Duodenal mucosa (tissue), 2 donors: ENCODE results near the gene FBH1.
"Not testable (repeated sequence)": the region's sequence is repeated elsewhere in the genome, so short reads cannot be mapped to it uniquely, and the experiment has no call there.

ENCODE experiments used
- H3K27ac ChIP-seq: one replicate; pipeline ENCODE4 v1.7.0; 2013; ENCODE audit warnings: low read depth, low read length
- H3K27me3 ChIP-seq, 2 donors: one replicate each; pipeline ENCODE4 v1.7.0; 2013; ENCODE audit warnings: low read length in 2 of 2, control low read depth in 1 of 2; ENCODE audit not compliant: insufficient read depth in 2 of 2, control insufficient read depth in 1 of 2
- H3K36me3 ChIP-seq, 2 donors: one replicate each; pipeline ENCODE4 v1.7.0; 2013; ENCODE audit warnings: low read length in 2 of 2, control low read depth in 1 of 2; ENCODE audit not compliant: insufficient read depth in 2 of 2, control insufficient read depth in 1 of 2
- H3K4me1 ChIP-seq, 2 donors: one replicate each; pipeline ENCODE4 v1.7.0; 2013; ENCODE audit warnings: low read length in 2 of 2, control low read depth in 1 of 2; ENCODE audit not compliant: insufficient read depth in 2 of 2, control insufficient read depth in 1 of 2
- H3K4me3 ChIP-seq, 2 donors: one replicate each; pipeline ENCODE4 v1.7.0; 2013; ENCODE audit warnings: low read length in 2 of 2, low read depth in 1 of 2
- H3K9ac ChIP-seq, 2 donors: one replicate each; pipeline ENCODE4 v1.7.0; 2013; ENCODE audit warnings: low read length in 2 of 2, low read depth in 1 of 2
- H3K9me3 ChIP-seq, 2 donors: one replicate each; pipeline ENCODE4 v1.7.0; 2013; ENCODE audit warnings: low read length in 2 of 2, control low read depth in 1 of 2; ENCODE audit not compliant: control insufficient read depth in 1 of 2

FBH1 gene

DNA sequence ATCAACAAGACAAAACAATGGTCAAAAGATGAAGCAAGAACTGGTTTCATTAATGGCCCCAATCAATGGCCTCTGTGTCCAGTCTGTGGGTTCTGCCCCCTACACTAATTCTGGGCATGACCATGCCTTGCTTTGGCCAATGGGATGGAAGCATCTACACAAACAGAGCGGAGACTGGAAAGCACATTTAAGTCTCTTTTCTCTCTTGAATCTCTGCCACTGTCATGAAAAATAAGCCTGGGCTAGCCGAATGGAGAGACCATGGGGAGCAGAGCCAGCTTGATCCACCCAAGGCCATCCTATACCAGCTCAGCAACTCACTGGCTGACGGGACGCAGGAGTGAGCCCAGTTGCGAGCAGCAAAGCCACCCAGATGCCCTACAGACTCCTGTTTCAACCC, 31.2 kb upstream of the FBH1 start:
- Histone ChIP-seq H3K4me1 (no peaks in the 10 kb centered on the region), H3K9me3 (no peaks in the 10 kb centered on the region), H3K27me3 (no peaks in the 10 kb centered on the region), H3K27ac (no peak overlapping the region), H3K4me3 (no peak overlapping the region), H3K9ac (no peak overlapping the region), H3K36me3 (peaks cover 0 to 3% of the 10 kb centered on the region in 2 donors)

DNA sequence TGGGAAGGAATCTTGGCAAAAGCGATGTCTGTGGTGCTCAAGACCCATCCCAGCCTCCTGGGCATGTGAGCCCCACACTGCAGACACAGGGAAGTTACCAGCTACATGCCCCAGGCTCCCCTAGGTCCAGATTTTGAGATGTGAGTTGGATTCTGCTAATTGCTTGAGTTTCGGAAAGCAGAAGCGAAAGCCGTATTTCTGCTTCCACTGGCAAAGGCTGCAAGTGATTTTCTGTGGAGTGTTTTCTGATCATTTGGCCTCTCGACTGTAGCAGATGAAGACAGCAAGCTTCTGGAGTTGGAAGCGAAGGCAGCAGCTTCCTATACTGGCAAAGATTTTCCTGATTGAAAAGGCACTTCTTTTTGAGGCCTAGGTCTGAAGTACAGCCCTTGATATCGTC, 30.0 kb upstream of the FBH1 start:
- no peak overlapping the region for H3K4me3 ChIP-seq
- H3K27me3 ChIP-seq = no peaks in the 10 kb centered on the region
- no peak overlapping the region for H3K9ac ChIP-seq
- no peak overlapping the region for H3K27ac ChIP-seq
- no peaks in the 10 kb centered on the region for H3K9me3 ChIP-seq
- peaks cover 0 to 3% of the 10 kb centered on the region in 2 donors for H3K36me3 ChIP-seq
- no peaks in the 10 kb centered on the region for H3K4me1 ChIP-seq

DNA sequence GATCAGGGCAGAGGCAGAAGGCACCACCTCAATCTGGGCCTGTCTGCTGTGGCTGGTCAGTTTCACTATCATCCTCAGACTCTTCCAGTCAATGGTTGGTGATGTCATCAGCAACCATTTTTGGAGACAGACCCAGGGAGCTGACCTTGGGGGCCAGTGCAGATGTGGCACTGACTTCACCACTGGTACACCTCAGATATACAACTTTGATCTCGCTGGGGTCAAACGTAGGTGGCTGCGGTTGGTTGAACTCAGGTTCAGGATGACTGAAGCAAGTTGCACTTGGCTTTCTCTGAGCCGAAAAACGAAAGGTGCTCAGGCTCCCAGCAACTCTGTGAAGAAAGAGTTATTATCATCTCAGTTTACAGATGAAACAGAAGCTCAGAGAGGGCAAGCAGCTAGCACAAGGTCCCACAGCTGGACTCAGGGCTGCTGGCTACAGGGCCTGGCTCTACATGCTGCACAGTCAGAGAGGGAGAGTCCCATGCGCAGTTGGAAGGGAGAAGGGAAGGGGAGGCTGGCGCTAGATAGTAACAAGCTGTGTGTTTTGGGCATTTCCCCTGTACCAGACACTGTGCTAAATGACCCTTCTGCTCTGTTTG, 27.6 kb upstream of the FBH1 start:
- Histone ChIP-seq H3K4me1 (no peaks in the 10 kb centered on the region), H3K9me3 (no peaks in the 10 kb centered on the region), H3K27ac (no peak overlapping the region), H3K27me3 (no peaks in the 10 kb centered on the region), H3K9ac (no peak overlapping the region), H3K4me3 (no peak overlapping the region), H3K36me3 (peaks cover 0 to 3% of the 10 kb centered on the region in 2 donors)

DNA sequence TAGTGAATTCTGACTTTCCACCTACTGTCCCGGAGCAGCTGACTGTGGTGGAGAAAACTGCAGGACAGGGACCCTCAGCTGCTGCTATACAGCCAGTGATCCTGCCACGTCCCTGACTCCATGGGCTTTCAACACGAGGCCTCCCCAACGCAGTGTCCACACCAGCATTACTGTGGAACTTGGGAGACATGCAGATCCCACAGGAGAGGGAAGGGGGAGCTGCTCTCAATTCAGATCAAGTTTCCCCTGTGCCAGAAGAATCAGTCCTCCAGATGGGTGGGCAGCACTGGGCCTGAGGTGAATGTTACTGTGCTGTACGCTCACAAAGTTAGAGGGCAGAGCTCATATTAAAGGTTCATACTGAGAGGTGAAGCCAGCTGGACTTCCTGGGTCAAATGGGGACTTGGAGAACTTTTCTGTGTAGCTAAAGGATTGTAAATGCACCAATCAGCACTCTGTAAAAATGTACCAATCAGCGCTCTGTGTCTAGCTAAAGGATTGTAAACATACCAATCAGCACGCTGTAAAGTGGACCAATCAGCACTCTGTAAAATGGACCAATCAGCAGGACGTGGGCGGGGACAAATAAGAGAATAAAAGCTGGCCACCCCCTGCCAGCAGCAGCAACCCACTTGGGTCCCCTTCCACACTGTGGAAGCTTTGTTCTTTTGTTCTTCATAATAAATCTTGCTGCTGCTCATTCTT, 26.9 kb upstream of the FBH1 start:
- H3K4me3 ChIP-seq, H3K4me1 ChIP-seq, H3K36me3 ChIP-seq, H3K9me3 ChIP-seq, H3K9ac ChIP-seq, H3K27ac ChIP-seq, H3K27me3 ChIP-seq: not testable (repeated sequence)

DNA sequence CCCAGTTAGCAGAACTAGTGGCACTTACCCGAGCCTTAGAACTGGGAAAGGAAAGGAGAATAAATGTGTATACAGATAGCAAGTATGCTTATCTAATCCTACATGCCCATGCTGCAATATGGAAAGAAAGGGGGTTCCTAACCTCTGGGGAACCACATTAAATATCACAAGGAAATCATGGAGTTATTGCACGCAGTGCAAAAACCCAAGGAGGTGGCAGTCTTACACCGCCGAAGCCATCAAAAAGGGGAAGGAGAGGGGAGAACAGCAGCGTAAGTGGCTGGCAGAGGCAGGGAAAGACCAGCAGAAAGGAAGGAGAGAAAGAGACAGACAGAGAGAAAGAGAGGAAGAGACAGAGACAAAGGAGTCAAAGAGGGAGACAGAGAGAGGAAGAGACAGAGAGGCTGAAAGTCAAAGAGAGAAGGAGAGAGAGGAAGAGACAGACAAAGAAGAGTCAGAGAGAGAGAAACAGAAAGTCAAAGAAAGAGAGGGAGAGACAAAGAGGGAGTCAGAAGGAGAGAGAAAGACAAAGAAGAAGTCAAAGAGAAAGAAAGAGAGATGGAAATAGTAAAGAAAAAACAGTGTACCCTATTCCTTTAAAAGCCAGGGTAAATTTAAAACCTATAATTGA, 23.5 kb upstream of the FBH1 start:
- not testable (repeated sequence) for H3K36me3 ChIP-seq, H3K27me3 ChIP-seq, H3K9ac ChIP-seq, H3K9me3 ChIP-seq, H3K4me1 ChIP-seq, H3K27ac ChIP-seq, H3K4me3 ChIP-seq

DNA sequence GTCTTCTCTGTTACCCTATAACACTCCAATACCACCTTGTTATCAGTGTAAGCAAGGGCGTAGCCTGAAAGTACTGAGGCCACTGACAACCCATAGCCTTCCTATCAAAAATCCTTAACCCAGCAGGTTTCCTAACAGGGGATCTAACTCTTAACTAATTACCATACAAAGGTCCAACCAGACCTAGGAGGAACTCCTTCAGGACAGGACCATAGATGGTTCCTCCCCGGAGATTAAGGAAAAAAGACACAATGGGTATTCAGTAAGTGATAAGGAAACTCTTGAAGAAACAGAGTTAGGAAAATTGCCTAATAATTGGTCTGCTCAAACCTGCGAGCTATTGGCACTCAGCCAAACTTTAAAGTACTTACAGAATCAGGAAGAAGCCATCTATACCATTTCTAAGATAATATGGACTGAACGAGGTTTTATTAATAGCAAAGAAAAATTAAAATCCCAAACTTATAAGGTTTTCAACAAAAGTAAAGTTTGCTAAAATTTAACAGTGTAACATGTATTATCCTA, 22.9 kb upstream of the FBH1 start:
- H3K27me3 ChIP-seq, H3K27ac ChIP-seq, H3K9ac ChIP-seq, H3K36me3 ChIP-seq, H3K4me1 ChIP-seq, H3K4me3 ChIP-seq, H3K9me3 ChIP-seq: not testable (repeated sequence)

DNA sequence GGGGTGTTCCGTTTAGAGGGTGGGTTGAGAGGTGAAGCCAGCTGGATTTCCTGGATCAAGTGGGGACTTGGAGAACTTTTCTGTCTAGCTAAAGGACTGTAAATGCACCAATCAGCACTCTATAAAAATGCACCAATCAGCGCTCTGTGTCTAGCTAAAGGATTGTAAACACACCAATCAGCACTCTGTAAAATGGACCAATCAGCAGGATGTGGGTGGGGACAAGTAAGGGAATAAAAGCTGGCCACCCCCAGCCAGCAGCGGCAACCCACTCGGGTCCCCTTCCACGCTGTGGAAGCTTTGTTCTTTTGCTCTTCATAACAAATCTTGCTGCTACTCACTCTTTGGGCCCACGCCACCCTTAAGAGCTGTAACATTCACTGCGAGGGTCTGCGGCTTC, 21.7 kb upstream of the FBH1 start:
- not testable (repeated sequence) for H3K27ac ChIP-seq, H3K9me3 ChIP-seq, H3K36me3 ChIP-seq, H3K9ac ChIP-seq, H3K27me3 ChIP-seq, H3K4me3 ChIP-seq, H3K4me1 ChIP-seq

DNA sequence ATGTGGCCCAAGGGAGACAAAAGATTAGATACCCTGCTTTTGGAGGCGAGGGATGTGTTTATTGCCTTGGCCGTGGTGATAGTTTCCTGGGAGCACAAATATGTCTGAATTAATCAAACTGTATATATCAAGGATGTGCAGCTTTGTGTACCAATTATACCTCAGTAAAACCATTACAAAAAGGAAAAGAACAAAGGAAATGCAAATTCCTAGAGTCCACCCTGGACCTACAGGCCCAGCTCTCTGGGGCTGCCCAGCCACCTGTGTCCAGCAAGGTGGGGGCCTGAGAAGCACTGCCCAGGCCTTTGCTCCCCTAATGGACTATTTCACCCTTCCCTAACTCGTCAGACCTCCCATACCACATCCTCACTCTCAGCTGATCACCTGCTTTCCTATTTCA, 20.9 kb upstream of the FBH1 start:
- no peaks in the 10 kb centered on the region for H3K4me1 ChIP-seq
- H3K27ac ChIP-seq = no peak overlapping the region
- no peak overlapping the region for H3K9ac ChIP-seq
- no peaks in the 10 kb centered on the region for H3K36me3 ChIP-seq
- no peaks in the 10 kb centered on the region for H3K27me3 ChIP-seq
- no peaks in the 10 kb centered on the region for H3K9me3 ChIP-seq
- no peak overlapping the region for H3K4me3 ChIP-seq

DNA sequence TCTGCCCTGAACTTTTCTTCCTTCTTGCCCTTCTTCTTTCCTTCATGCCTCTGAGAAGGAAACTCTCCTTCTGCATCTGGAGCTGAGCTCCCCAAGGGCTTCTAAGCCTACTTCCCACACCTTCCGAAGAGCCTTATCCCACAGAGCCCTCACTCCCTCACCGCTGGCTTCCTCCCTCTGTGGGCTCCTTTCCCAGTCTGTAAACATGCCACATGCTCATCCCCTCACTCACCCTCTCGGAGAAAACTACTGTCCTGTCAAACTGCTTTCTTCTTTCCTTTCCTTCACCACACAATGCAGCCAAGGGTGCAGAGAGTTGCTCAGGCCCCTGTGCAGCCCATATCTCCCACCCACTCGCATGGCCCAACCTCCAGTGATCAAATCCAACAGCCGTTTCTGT, 18.4 kb upstream of the FBH1 start:
- peaks cover 7 to 13% of the 10 kb centered on the region in 2 donors for H3K36me3 ChIP-seq
- H3K4me1 ChIP-seq = no peaks in the 10 kb centered on the region
- no peak overlapping the region for H3K9ac ChIP-seq
- H3K27me3 ChIP-seq = no peaks in the 10 kb centered on the region
- H3K4me3 ChIP-seq = no peak overlapping the region
- no peak overlapping the region for H3K27ac ChIP-seq
- H3K9me3 ChIP-seq = no peaks in the 10 kb centered on the region

DNA sequence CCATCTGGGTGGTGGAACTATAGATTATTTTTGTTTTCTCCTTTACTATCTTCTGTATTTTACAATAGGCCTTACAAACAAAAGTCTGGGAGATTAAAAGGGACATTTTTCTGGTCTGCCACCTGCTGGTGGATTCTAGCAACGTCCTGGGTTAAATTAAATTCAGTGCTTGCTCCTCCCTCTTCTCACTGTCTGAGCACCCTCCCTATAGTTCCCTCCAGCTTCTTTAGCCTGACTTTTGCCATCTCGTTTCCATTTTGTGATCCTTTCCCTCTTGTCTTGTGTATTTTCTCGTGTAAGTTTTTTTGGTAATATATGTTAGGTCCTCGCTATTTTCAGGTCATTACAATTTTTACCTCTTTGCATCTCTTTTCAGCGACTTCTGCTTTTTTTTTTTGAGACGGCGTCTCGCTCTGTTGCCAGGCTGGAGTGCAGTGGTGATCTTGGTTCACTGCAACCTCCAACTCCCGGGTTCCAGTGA, 16.5 kb upstream of the FBH1 start:
- H3K9me3 ChIP-seq = no peaks in the 10 kb centered on the region
- no peak overlapping the region for H3K9ac ChIP-seq
- H3K36me3 ChIP-seq = peaks cover 14 to 29% of the 10 kb centered on the region in 2 donors
- no peaks in the 10 kb centered on the region for H3K27me3 ChIP-seq
- H3K4me1 ChIP-seq = no peaks in the 10 kb centered on the region
- no peak overlapping the region for H3K27ac ChIP-seq
- no peak overlapping the region for H3K4me3 ChIP-seq
